CD4-positive, alpha-beta T cell treated with Interleukin-4 for 4 hours (primary cell): ENCODE measurements around the gene ATP5MK.
"Not testable (repeated sequence)": the region's sequence is repeated elsewhere in the genome, so short reads cannot be mapped to it uniquely, and the experiment has no call there.

Experiments
- DNase-seq: peaks from one replicate; pipeline ENCODE4 v3.0.0-alpha.2; 2020

The ATP5MK gene

DNA sequence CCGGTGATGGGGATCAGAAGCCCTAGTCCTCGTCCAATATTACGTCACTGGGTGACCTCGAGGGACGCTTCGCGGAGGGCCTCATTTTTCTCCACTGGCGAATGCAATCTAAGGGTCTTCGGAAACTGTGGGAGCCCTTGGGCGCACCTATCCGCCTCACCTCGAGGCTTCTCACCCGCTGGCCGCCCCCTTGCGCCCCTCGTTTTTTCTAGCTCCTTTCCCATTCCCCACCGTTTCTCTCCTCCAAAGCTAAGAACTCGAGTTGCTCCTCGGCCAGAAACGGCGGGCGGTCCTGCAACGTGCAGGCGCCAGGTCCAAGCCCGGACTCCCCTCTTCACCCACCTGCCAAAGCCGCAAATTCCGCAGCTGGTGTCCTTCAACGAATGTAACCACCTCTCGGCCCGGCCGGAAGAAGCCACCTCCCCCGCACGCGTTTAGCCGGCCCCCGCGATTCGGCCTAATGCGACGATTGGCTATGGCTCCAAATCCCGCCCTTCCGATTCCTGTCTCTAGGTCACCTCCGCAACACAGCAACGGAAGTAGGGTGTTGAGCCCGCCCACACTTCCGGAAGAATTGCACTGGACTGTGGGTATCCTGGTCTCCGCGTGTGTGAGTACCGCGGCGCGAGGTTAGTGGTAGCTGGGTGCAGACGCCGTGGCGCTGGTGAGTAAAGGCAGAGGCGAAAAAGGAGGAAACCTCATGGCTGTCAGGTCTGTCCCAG, at the start of gene ATP5MK, which contains the start of gene PDCD11:
Gene ATP5MK (minus strand): TSS at position 409 of the 722 bp plus-strand sequence. CDS start 4,018 bp downstream, outside the sequence.
Gene PDCD11 (plus strand): TSS at position 560 of the 722 bp plus-strand sequence. CDS start 1,801 bp downstream, outside the sequence.
- peak; percentile 96 for DNase-seq

GRCh38 chr10:103445366-103445765, 49.1 kb upstream of the ATP5MK start:
- no peak for DNase-seq

- no peak for DNase-seq
These were observed 48.2 kb upstream of the ATP5MK start for GRCh38 chr10:103444478-103444877.

DNA sequence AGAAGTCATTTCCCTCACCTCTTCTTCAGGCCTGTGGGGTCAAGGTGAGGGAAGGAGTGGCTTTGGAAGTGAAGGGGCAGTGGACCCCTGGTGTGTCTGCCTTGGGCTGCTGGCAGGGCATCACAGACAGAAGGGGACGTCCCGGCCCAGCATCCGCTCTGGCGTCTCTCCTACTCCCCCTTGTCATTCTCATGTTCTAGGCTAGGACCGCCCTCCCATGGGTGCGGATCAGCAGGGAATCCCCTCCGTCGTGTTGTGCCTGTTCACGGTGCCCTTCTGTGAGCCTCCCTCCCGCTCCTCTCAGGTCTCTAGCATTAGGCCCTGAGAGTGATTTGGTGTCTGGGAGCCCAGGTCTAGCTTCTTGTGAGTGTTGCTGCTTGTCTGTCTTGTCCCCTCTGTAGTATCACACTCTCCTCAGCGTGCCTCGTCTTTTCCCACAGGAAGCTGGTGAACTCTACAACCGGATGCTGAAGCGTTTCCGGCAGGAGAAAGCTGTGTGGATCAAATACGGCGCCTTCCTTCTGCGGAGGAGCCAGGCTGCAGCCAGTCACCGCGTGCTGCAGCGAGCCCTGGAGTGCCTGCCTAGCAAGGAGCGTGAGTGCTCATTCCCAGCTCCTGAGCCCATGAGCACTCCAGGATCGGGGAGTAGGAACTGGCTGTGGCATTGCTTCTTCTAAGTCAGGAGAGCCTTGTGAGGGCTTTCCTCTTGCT, 47.4 kb upstream of the ATP5MK start:
- no peak for DNase-seq

- no peak for DNase-seq
These were observed 45.8 kb upstream of the ATP5MK start for GRCh38 chr10:103442031-103442461.

DNA sequence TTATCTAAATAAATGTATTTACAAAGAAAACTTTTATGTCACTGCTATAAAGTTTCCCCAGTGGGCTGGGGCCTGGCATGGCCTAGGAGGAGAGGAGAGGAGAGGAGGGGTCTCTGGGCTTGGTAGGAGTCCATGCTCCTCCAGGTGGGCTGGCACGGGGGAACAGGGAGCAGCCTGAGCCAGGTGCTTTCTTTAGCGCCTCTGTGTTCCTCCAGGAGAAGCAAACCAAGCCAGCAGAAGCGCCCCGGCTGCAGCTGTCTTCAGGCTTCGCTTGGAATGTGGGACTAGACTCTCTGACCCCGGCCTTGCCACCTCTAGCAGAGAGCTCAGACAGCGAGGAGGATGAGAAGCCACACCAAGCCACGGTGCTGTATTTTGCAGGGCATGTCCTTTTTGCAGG, 45.3 kb upstream of the ATP5MK start:
- DNase-seq: no peak

DNA sequence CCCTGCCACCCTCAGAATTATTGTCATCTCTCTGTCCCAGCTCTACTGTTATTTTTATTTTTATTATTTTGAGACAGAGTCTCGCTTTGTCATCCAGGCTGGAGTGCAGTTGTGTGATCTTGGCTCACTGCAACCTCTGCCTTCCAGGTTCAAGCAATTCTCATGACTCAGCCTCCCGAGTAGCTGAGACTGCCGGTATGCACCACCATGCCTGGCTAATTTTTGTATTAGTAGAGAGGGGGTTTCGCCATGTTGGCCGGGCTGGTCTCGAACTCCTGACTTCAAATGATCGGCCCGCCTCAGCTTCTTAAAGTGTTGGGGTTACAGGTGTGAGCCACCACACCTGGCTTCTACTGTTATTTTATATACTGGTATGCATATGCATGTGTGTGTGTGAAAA, 44.9 kb upstream of the ATP5MK start:
- no peak for DNase-seq

- no peak for DNase-seq
These were observed 44.1 kb upstream of the ATP5MK start for GRCh38 chr10:103440416-103440815.

DNA sequence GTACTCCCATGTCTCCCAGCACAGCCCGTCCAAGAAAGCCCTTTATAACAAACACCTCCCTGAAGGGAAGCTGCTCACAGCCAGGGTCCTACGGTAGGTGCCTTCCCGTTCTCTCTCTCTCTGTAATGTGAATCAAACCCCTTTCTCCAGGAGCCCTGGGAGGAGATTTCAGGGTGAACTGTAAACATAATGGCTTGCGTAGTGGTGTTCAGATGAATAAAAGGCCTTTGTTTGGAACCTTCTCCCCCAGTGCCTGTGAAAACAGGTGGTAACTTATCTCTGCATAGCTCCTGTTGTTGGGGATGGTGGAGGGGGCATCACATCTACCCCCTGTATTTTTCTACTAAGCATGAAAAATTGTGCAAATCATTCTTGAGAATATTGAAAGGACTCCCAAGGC, 43.5 kb upstream of the ATP5MK start:
- no peak for DNase-seq

DNA sequence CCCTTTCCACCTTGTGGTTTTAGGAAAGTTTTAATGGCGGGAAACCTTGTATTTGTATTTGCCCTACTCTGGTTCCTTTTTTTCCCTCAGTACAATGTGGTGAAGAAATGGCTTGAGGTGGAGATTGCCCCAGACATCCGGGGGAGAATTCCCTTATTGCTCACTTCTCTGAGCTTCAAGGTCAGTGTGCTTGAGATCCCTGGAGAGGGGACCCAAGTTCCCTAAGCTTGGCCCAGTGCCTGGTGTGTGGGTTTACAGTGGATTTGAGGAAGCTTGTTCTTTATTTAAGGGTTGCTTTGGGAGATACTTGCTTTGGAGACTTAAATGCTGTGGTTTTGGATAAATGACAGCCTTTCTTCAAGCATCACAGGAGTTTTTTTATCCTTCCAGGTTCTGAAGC, 37.6 kb upstream of the ATP5MK start:
- no peak for DNase-seq

DNA sequence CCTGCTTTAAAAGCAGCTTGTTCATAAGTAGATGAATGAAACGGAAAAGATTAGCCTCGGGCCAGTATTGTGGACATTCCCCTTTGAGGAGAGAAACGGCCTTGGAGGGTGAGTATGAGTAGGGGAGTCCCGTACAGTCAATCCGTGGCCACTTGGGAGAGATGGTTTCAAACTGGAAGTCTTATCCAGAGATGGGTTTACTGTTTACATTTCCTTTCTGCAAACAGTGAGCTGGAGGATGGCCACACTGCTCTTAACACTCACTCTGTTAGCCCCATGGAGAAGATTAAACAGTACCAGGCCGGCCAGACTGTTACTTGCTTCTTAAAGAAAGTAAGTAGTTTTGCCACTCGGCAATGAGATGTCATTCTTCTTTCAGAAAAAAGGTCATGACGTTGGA, 35.6 kb upstream of the ATP5MK start:
- no peak for DNase-seq

- peak; percentile 29 for DNase-seq
These were observed 33.4 kb upstream of the ATP5MK start for GRCh38 chr10:103429647-103430046.

DNA sequence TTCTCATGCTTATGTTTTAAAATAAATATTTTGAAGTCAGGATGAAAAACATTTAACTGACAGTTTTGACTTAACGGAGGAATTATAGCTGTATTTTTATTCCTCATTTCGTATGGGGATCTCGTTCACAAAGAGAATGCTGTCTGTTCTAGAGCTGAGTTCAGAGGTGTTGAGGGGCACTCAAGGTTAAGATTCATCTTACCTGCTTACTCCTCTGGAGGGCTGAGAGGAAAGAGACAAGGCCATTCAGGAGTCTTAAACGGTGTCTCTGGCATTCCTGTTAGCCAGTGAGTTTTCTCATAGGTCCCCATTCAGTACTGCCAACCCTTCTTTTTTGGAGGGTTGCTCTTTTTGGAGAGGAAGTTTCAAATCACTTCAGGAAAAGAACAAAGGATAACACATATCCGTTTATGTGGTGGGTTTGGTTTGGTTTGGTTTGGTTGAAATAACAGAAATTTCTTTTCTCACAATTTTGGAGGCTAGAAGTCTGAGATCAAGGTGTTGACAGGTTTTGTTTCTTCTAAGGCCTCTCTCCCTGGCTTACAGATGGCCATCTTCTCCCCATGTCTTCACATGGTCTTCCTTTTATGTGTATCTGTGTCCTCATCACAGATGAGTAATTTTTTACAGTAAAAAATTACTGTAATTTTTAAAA, 32.8 kb upstream of the ATP5MK start:
- no peak for DNase-seq

GRCh38 chr10:103427866-103428265, 31.6 kb upstream of the ATP5MK start:
- no peak for DNase-seq

DNA sequence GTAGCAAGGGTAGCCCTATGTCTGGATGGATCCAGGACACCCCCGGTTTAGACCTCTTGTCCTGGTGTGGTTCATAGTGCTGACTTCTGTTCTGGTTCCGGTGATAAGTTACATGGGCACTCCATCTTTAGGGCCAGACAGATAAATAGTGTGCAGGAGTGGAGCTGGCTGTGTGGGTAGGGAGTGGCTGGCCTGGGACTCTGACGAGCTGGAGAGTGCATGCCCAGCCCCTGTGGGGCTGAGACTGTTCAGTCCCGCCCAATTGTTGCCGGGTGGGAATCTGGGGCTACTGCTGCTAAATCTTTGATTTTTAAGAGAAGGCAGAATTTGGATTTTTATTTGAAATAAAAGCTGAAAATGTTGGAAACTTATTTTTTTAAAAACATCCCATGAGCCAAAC, 27.5 kb upstream of the ATP5MK start:
- no peak for DNase-seq

DNA sequence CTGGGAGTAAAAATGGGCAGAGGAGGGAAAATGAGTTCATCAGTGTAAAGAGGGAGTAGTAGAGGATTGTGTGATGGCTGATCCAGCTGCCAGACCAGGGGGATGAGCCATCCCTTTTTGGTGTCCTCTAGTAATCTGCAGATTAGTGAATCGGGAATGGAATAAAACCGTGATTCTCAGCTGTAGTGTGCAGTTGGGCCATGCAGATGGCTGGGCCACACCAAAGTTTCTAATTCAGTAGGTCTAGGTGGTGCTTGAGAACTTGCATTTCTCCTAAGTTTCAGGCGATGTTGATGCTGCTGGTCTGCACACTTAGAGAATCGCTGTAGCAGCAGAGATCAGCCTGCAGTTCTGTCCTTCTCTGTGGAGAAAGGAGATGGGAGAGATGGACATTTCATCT, 22.8 kb upstream of the ATP5MK start:
- no peak for DNase-seq

DNA sequence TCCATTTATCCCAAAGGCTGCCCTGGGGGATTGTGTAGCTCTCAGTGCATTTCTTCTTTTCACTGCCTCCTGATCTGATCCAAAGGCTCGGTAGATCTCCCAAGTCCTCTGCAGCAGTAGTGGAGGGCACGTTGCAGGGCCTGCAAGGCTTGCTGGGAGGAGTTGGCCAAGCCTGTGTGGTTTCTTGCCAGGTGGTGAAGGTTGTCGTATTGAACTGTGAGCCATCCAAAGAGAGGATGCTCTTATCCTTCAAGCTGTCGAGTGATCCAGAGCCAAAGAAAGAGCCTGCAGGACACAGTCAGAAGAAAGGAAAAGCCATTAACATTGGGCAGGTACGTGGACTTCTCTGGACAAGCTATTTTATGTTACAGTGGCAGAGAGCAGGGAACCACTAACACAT, 21.3 kb upstream of the ATP5MK start:
- no peak for DNase-seq

- not testable (repeated sequence) for DNase-seq
These were observed 20.8 kb upstream of the ATP5MK start for GRCh38 chr10:103417148-103417469.

DNA sequence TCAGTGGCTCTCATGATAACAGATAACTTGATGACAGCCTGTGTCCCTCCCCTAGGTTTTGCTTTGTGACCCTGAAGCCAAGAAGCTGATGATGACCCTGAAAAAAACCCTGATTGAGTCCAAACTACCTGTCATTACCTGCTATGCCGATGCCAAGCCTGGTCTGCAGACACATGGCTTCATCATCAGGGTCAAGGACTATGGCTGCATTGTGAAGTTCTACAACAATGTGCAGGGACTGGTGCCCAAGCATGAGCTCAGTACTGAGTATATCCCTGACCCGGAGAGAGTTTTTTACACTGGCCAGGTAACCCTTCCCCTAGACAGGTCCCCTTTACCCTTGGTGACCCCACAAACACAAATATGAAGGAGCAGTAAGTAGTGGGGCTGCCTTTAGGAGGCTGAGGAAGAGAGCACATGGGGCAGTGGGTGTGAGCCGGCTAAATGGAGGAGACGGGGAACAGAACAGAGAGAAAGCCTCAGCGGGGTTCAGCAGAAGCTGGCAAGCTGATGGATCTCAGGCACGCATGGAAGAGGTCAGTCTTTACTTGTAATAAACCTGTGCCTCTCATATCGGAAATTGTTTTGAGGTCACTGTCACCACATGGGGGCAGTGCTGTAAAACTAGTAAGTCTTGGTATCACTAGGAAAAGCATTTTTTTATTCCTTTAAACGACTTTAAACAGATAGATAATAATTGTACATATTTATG, 20.3 kb upstream of the ATP5MK start:
- peak; percentile 68 for DNase-seq

GRCh38 chr10:103415581-103415980, 19.3 kb upstream of the ATP5MK start:
- DNase-seq: no peak

DNA sequence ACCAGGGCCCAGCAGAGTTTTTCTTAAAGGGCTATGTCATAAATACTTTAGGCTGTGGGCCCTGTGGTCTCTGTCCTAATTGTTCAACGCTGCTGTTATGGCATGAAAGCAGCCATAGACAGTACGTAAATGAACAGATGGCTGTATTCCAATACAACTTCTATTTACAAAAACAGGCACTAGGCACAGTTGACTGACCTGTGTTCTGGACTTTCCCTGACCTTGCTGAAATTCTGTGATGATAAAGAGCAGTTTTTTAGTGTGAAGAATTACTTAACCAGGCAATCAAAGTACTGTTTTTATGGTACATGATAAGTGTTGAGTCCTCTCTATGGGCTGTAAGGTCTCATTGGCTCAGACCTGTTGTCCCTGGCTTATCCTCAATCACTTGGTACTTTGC, 17.3 kb upstream of the ATP5MK start:
- no peak for DNase-seq

GRCh38 chr10:103397191-103397825, 1.0 kb upstream of the ATP5MK start:
- DNase-seq: no peak

DNA sequence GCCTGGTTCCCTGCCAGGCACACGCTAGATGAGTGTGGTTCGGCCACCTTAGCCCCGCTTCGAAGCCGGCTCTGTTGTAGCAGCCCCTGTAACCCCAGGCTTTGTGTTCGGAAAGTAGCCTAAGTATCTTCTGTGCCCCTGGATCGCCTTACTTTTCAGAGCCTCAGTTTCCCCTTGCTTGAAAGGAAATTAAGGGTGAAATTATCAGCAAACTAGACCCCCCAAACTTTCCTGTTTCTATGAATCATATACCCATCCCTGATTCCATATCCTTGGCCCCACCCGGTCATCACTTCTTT, 463 bp upstream of the ATP5MK start:
- DNase-seq: no peak
